SK-N-SH treated with all-trans-retinoic acid at 6 μM for 48 hours (cell line): ENCODE results near the gene OR2T6.

Source experiments
- ATAC-seq: fragments of 200-7000 bp; cut with Tn5 transposase; 3 replicates; pipeline ENCODE4 v1.9.1; 2020; ENCODE audit warnings: mild to moderate bottlenecking, moderate library complexity
- ARNTL ChIP-seq: fragments of 450-650 bp; formaldehyde crosslinking; IDR thresholded peaks from 2 replicates; pipeline ENCODE4 v1.5.0; 2020; ENCODE audit warnings: low read depth, mild to moderate bottlenecking, moderate library complexity, borderline replicate concordance
- BACH2 ChIP-seq: fragments of 250-450 bp; sonication (Bioruptor Pico); IDR thresholded peaks from 2 replicates; pipeline ENCODE4 v1.9.0; 2021; ENCODE audit warnings: mild to moderate bottlenecking, borderline replicate concordance
- CSDC2 ChIP-seq: fragments of 250-450 bp; sonication (Bioruptor Pico); IDR thresholded peaks from 2 replicates; pipeline ENCODE4 v1.5.0; 2020; ENCODE audit warnings: mild to moderate bottlenecking, moderate library complexity
- ESRRG ChIP-seq: fragments of 250-450 bp; sonication (Bioruptor Pico); IDR thresholded peaks from 2 replicates; pipeline ENCODE4 v1.6.1; 2021; ENCODE audit warnings: mild to moderate bottlenecking
- GLIS3 ChIP-seq: fragments of 250-450 bp; sonication (Bioruptor Pico); IDR thresholded peaks from 2 replicates; pipeline ENCODE4 v1.5.0; 2020; ENCODE audit warnings: mild to moderate bottlenecking, moderate library complexity
- ISL1 ChIP-seq: fragments of 250-450 bp; sonication (Bioruptor Pico); IDR thresholded peaks from 2 replicates; pipeline ENCODE4 v2.1.2; 2022; ENCODE audit warnings: mild to moderate bottlenecking, moderate library complexity
- OSR1 ChIP-seq: fragments of 250-450 bp; sonication (Bioruptor Pico); IDR thresholded peaks from 2 replicates; pipeline ENCODE4 v1.8.0; 2022; ENCODE audit warnings: moderate library complexity, mild to moderate bottlenecking, inconsistent platforms
- RARB ChIP-seq: fragments of 250-450 bp; sonication (Bioruptor Pico); IDR thresholded peaks from 2 replicates; pipeline ENCODE4 v1.8.0; 2021; ENCODE audit warnings: mild to moderate bottlenecking, moderate library complexity
- SNAI2 ChIP-seq: fragments of 250-450 bp; sonication (Bioruptor Pico); IDR thresholded peaks from 2 replicates; pipeline ENCODE4 v1.5.0; 2020; ENCODE audit warnings: mild to moderate bottlenecking, moderate library complexity
- TCF4 ChIP-seq: fragments of 250-450 bp; sonication (Bioruptor Pico); IDR thresholded peaks from 2 replicates; pipeline ENCODE4 v1.8.0; 2021; ENCODE audit warnings: mild to moderate bottlenecking, moderate library complexity, borderline replicate concordance
- TOX ChIP-seq: fragments of 250-450 bp; sonication (Bioruptor Pico); IDR thresholded peaks from 2 replicates; pipeline ENCODE4 v1.8.0; 2021; ENCODE audit warnings: mild to moderate bottlenecking, moderate library complexity, borderline replicate concordance
- ZC3H10 ChIP-seq: fragments of 250-450 bp; sonication (Bioruptor Pico); IDR thresholded peaks from 2 replicates; pipeline ENCODE4 v1.5.1; 2021; ENCODE audit warnings: mild to moderate bottlenecking, moderate library complexity
- ZFP3 ChIP-seq: fragments of 250-450 bp; sonication (Bioruptor Pico); IDR thresholded peaks from 2 replicates; pipeline ENCODE4 v1.5.0; 2020; ENCODE audit warnings: mild to moderate bottlenecking, moderate library complexity
- ZFP30 ChIP-seq: fragments of 450-650 bp; formaldehyde crosslinking; IDR thresholded peaks from 2 replicates; pipeline ENCODE4 v1.5.0; 2022; ENCODE audit warnings: mild to moderate bottlenecking, moderate library complexity
- ZNF565 ChIP-seq: fragments of 450-650 bp; formaldehyde crosslinking; conservative IDR thresholded peaks from 2 replicates; pipeline ENCODE4 v1.5.0; 2020; ENCODE audit warnings: low read depth, mild to moderate bottlenecking, moderate library complexity
- ZNF70 ChIP-seq: fragments of 450-650 bp; formaldehyde crosslinking; IDR thresholded peaks from 2 replicates; pipeline ENCODE4 v1.5.0; 2020; ENCODE audit warnings: mild to moderate bottlenecking, moderate library complexity
- ZNF8 ChIP-seq: fragments of 450-650 bp; formaldehyde crosslinking; IDR thresholded peaks from 2 replicates; pipeline ENCODE4 v1.5.0; 2020; ENCODE audit warnings: mild to moderate bottlenecking, moderate library complexity
- TF ChIP-seq, protein P1 (sequence below): fragments of 250-450 bp; sonication (Bioruptor Pico); IDR thresholded peaks from 2 replicates; pipeline ENCODE4 v1.5.1; 2021; ENCODE audit warnings: mild to moderate bottlenecking, moderate library complexity
- TF ChIP-seq, protein P2 (sequence below): fragments of 250-450 bp; sonication (Bioruptor Pico); IDR thresholded peaks from 2 replicates; pipeline ENCODE4 v1.5.1; 2020; ENCODE audit warnings: low read depth, mild to moderate bottlenecking, moderate library complexity
- TF ChIP-seq, protein P3 (sequence below): fragments of 250-450 bp; sonication (Bioruptor Pico); IDR thresholded peaks from 2 replicates; pipeline ENCODE4 v1.8.0; 2021; ENCODE audit warnings: low read depth, mild to moderate bottlenecking, moderate library complexity, borderline replicate concordance
- TF ChIP-seq, protein P4 (sequence below): fragments of 250-450 bp; sonication (Bioruptor Pico); IDR thresholded peaks from 2 replicates; pipeline ENCODE4 v1.5.0; 2020; ENCODE audit warnings: mild to moderate bottlenecking, moderate library complexity

The OR2T6 gene

DNA sequence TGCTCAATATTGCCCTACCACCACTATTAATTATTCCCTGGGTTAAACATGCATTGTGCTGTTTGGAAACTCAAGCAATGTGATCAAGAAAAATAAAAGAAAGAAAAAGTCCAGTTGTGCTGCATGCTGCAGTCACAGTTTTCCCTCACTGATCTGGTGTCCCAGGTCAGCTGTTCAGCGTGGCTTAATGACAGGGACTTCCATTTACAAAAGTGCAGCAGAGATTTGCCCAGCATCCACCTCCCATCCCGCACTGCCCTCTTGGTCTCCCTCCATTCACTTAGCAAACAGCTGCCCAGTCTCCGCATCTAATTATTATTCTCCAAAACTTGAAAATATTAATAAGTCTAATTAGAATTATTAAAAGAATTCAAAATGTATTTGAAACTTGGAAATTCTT is 16.1 kb upstream of the OR2T6 start:
- TF ChIP-seq ZNF70: no peak

DNA sequence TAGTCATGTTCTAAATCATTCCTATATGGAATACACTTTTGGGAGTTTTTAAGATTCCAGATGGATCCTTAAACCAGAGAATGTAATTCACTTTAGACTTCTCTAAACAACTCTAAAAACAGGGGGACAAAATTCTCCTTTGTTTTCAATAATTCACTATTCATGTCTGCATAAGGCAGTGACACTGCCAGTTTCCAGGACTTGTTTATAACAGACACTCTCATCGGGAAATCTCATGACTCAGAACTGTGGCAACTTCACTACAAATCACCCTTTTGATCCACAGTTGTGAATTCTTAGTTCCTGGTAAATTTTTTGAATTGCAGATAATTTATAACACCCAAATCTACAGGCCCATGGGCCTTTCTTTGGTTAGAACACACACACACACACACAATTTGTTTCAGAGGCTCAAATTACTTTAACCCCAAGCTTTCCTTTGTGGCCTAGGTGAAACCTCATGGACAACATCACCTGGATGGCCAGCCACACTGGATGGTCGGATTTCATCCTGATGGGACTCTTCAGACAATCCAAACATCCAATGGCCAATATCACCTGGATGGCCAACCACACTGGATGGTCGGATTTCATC is 14.3 kb upstream of the OR2T6 start, which contains the start of gene OR2T4:
TSS of gene OR2T4 (plus strand) at position 545 of the 595 bp plus-strand sequence. CDS start at position 545, 0 bp downstream.
- ATAC-seq: no peak
- TF ChIP-seq ARNTL (CRISPR knock-in tag) (no peak), ZNF70 (no peak), ZNF565 (CRISPR knock-in tag) (no peak), TCF4 (CRISPR knock-in tag) (no peak), ISL1 (no peak), RARB (CRISPR knock-in tag) (no peak), SNAI2 (CRISPR knock-in tag) (no peak), TOX (CRISPR knock-in tag) (no peak), ZNF8 (CRISPR knock-in tag) (no peak), ZFP3 (CRISPR knock-in tag) (no peak), ESRRG (CRISPR knock-in tag) (no peak), ZC3H10 (no peak), ZFP30 (CRISPR knock-in tag) (no peak), BACH2 (no peak)
- TF ChIP-seq, protein P1, sequence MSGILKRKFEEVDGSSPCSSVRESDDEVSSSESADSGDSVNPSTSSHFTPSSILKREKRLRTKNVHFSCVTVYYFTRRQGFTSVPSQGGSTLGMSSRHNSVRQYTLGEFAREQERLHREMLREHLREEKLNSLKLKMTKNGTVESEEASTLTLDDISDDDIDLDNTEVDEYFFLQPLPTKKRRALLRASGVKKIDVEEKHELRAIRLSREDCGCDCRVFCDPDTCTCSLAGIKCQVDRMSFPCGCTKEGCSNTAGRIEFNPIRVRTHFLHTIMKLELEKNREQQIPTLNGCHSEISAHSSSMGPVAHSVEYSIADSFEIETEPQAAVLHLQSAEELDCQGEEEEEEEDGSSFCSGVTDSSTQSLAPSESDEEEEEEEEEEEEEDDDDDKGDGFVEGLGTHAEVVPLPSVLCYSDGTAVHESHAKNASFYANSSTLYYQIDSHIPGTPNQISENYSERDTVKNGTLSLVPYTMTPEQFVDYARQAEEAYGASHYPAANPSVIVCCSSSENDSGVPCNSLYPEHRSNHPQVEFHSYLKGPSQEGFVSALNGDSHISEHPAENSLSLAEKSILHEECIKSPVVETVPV: no peak
- TF ChIP-seq, protein P2, sequence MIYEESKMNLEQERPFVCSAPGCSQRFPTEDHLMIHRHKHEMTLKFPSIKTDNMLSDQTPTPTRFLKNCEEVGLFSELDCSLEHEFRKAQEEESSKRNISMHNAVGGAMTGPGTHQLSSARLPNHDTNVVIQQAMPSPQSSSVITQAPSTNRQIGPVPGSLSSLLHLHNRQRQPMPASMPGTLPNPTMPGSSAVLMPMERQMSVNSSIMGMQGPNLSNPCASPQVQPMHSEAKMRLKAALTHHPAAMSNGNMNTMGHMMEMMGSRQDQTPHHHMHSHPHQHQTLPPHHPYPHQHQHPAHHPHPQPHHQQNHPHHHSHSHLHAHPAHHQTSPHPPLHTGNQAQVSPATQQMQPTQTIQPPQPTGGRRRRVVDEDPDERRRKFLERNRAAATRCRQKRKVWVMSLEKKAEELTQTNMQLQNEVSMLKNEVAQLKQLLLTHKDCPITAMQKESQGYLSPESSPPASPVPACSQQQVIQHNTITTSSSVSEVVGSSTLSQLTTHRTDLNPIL: no peak
- TF ChIP-seq, protein P3, sequence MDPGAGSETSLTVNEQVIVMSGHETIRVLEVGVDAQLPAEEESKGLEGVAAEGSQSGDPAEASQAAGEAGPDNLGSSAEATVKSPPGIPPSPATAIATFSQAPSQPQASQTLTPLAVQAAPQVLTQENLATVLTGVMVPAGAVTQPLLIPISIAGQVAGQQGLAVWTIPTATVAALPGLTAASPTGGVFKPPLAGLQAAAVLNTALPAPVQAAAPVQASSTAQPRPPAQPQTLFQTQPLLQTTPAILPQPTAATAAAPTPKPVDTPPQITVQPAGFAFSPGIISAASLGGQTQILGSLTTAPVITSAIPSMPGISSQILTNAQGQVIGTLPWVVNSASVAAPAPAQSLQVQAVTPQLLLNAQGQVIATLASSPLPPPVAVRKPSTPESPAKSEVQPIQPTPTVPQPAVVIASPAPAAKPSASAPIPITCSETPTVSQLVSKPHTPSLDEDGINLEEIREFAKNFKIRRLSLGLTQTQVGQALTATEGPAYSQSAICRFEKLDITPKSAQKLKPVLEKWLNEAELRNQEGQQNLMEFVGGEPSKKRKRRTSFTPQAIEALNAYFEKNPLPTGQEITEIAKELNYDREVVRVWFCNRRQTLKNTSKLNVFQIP (CRISPR knock-in tag): no peak

More for the DNA sequence above, 16.1 kb upstream of the OR2T6 start:
- no peak for ATAC-seq

DNA sequence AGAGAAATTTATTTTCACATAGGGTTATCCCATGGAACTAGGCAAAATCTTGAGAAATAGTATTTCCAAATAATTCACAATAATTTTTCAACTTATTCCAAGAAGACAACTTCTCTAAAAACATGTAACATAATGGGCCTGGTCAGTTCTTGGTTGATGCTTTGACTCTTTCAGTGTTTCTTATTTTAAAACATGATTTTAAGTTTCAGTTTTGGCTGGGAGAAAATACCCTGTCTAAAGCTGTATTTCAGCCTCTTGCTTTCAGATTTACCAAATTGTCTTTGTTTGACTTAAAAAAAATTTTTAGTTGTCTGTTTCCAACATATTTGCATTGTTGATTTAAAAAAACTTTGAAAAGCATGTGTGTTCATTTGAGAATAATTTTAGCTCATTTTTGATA is 8.9 kb upstream of the OR2T6 start:
- TF ChIP-seq, protein P2: no peak
- TF ChIP-seq BACH2 (no peak), ZFP30 (CRISPR knock-in tag) (no peak), ESRRG (CRISPR knock-in tag) (no peak), ISL1 (no peak), ARNTL (CRISPR knock-in tag) (no peak), ZNF8 (CRISPR knock-in tag) (no peak)
- TF ChIP-seq, protein P4, sequence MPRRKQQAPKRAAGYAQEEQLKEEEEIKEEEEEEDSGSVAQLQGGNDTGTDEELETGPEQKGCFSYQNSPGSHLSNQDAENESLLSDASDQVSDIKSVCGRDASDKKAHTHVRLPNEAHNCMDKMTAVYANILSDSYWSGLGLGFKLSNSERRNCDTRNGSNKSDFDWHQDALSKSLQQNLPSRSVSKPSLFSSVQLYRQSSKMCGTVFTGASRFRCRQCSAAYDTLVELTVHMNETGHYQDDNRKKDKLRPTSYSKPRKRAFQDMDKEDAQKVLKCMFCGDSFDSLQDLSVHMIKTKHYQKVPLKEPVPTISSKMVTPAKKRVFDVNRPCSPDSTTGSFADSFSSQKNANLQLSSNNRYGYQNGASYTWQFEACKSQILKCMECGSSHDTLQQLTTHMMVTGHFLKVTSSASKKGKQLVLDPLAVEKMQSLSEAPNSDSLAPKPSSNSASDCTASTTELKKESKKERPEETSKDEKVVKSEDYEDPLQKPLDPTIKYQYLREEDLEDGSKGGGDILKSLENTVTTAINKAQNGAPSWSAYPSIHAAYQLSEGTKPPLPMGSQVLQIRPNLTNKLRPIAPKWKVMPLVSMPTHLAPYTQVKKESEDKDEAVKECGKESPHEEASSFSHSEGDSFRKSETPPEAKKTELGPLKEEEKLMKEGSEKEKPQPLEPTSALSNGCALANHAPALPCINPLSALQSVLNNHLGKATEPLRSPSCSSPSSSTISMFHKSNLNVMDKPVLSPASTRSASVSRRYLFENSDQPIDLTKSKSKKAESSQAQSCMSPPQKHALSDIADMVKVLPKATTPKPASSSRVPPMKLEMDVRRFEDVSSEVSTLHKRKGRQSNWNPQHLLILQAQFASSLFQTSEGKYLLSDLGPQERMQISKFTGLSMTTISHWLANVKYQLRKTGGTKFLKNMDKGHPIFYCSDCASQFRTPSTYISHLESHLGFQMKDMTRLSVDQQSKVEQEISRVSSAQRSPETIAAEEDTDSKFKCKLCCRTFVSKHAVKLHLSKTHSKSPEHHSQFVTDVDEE: no peak
- no peak for ATAC-seq

DNA sequence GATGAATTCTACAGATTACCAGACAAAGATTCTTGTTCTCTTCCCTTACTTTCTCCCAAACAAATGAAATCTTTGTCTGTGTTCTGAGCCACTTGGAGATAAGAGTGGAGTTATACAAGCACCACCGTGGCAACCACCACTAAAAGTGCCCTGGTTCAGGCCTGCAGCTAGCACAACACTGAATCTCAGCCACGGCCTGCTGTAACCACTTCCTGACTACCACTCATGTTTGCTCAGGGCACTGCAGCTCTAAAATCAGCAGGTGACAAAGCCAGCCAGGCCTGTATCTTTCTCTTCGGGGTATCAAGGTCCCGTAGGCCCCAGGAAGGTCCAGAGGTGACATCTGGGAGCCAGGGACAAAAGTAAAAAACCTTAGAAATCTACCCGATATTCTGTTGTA is 3.2 kb upstream of the OR2T6 start:
- ATAC-seq: no peak
- TF ChIP-seq ZNF565 (CRISPR knock-in tag) (no peak), CSDC2 (CRISPR knock-in tag) (no peak), SNAI2 (CRISPR knock-in tag) (no peak), OSR1 (CRISPR knock-in tag) (no peak), TOX (CRISPR knock-in tag) (no peak), ESRRG (CRISPR knock-in tag) (no peak), BACH2 (no peak), ZFP30 (CRISPR knock-in tag) (no peak), ZNF70 (no peak), ZC3H10 (no peak), ISL1 (no peak), GLIS3 (CRISPR knock-in tag) (no peak), ZFP3 (CRISPR knock-in tag) (no peak)
- TF ChIP-seq, protein P4: no peak
- TF ChIP-seq, protein P3 (CRISPR knock-in tag): no peak
